Mesenchymal stem cell (in vitro differentiated cells and primary cell): ENCODE measurements around the gene PRLHR.

ENCODE experiments used
- DNase-seq: peaks from one replicate; pipeline ENCODE4 v3.0.0-alpha.2; 2013
- H2AFZ ChIP-seq: one replicate; pipeline ENCODE4 v1.6.1; 2013; ENCODE audit warnings: low read depth, mild to moderate bottlenecking, control low read depth, inconsistent platforms, low read length, moderate library complexity
- H2AK5ac ChIP-seq: 2 replicates; pipeline ENCODE4 v1.6.1; 2013; ENCODE audit warnings: low read length, moderate library complexity, mild to moderate bottlenecking, inconsistent platforms; ENCODE audit not compliant: severe bottlenecking
- H2BK120ac ChIP-seq: one replicate; pipeline ENCODE4 v1.6.1; 2013; ENCODE audit warnings: low read depth, mild to moderate bottlenecking, inconsistent platforms, low read length, moderate library complexity
- H2BK12ac ChIP-seq, 2 experiments: one replicate each; pipeline ENCODE4 v1.6.1; 2013; ENCODE audit warnings: inconsistent platforms in 2 of 2, low read length in 2 of 2, mild to moderate bottlenecking in 2 of 2, moderate library complexity in 2 of 2, control low read depth in 1 of 2
- H2BK15ac ChIP-seq: one replicate; pipeline ENCODE4 v1.6.1; 2013; ENCODE audit warnings: mild to moderate bottlenecking, low read depth, inconsistent platforms; ENCODE audit not compliant: poor library complexity, severe bottlenecking
- H2BK5ac ChIP-seq: 2 replicates; pipeline ENCODE4 v1.6.1; 2013; ENCODE audit warnings: low read depth, mild to moderate bottlenecking, low read length, control low read depth, inconsistent platforms; ENCODE audit not compliant: poor library complexity, severe bottlenecking
- H3K14ac ChIP-seq, 2 experiments: one replicate each; pipeline ENCODE4 v1.6.1; 2013; ENCODE audit warnings: inconsistent platforms in 2 of 2, low read length in 2 of 2, control low read depth in 1 of 2, mild to moderate bottlenecking in 1 of 2, moderate library complexity in 1 of 2
- H3K18ac ChIP-seq, 2 experiments: one replicate each; pipeline ENCODE4 v1.6.1; 2013; ENCODE audit warnings: inconsistent platforms in 2 of 2, low read length in 2 of 2, control low read depth in 1 of 2, low read depth in 1 of 2, mild to moderate bottlenecking in 1 of 2
- H3K23ac ChIP-seq, 2 experiments: one replicate each; pipeline ENCODE4 v1.6.1; 2013; ENCODE audit warnings: inconsistent platforms in 2 of 2, low read length in 2 of 2, mild to moderate bottlenecking in 2 of 2, moderate library complexity in 2 of 2, control low read depth in 1 of 2
- H3K27ac ChIP-seq: 2 replicates; pipeline ENCODE4 v1.5.1; 2013; ENCODE audit warnings: mild to moderate bottlenecking, moderate library complexity, low read length, control low read depth, inconsistent platforms; ENCODE audit not compliant: poor library complexity, severe bottlenecking
- H3K27me3 ChIP-seq, 2 experiments: 2 replicates each; pipeline versions ENCODE4 v1.6.1 to v1.7.0; 2013; ENCODE audit warnings: low read length in 2 of 2, mild to moderate bottlenecking in 2 of 2, moderate library complexity in 2 of 2, control low read depth in 1 of 2, inconsistent platforms in 1 of 2; ENCODE audit not compliant: control insufficient read depth in 1 of 2, insufficient read depth in 1 of 2
- H3K36me3 ChIP-seq, 2 experiments: 2 replicates each; pipeline versions ENCODE4 v1.6.1 to v1.7.0; 2013; ENCODE audit warnings: low read length in 2 of 2, control low read depth in 1 of 2, inconsistent platforms in 1 of 2, low read depth in 1 of 2, mild to moderate bottlenecking in 1 of 2; ENCODE audit not compliant: insufficient read depth in 2 of 2, control insufficient read depth in 1 of 2
- H3K4ac ChIP-seq, 2 experiments: one replicate each; pipeline ENCODE4 v1.6.1; 2013; ENCODE audit warnings: inconsistent platforms in 2 of 2, low read length in 2 of 2, mild to moderate bottlenecking in 2 of 2, moderate library complexity in 2 of 2, control low read depth in 1 of 2, low read depth in 1 of 2
- H3K4me1 ChIP-seq: 2 replicates; pipeline ENCODE4 v1.6.1; 2013; ENCODE audit warnings: low read depth, low read length, control low read depth; ENCODE audit not compliant: control insufficient read depth, insufficient read depth
- H3K4me2 ChIP-seq: 2 replicates; pipeline ENCODE4 v1.6.1; 2013; ENCODE audit warnings: low read length, mild to moderate bottlenecking, inconsistent platforms; ENCODE audit not compliant: poor library complexity, severe bottlenecking
- H3K4me3 ChIP-seq, 2 experiments: 2 replicates each; pipeline versions ENCODE4 v1.5.1 to v1.7.0; 2013; ENCODE audit warnings: low read length in 2 of 2, mild to moderate bottlenecking in 2 of 2, control low read depth in 1 of 2, low read depth in 1 of 2; ENCODE audit not compliant: insufficient read depth in 1 of 2
- H3K79me1 ChIP-seq: replicated peaks from 2 replicates; pipeline ENCODE4 v1.6.1; 2013; ENCODE audit warnings: mild to moderate bottlenecking, control low read depth, low read length, inconsistent platforms; ENCODE audit not compliant: poor library complexity, severe bottlenecking
- H3K9ac ChIP-seq: 2 replicates; pipeline ENCODE4 v1.7.0; 2013; ENCODE audit warnings: mild to moderate bottlenecking, low read length, moderate library complexity
- H3K9me3 ChIP-seq: 2 replicates; pipeline ENCODE4 v1.7.0; 2013; ENCODE audit warnings: mild to moderate bottlenecking, low read length; ENCODE audit not compliant: control insufficient read depth
- H4K8ac ChIP-seq: one replicate; pipeline ENCODE4 v1.6.1; 2013; ENCODE audit warnings: inconsistent platforms, mild to moderate bottlenecking, low read length, moderate library complexity
- H4K91ac ChIP-seq: one replicate; pipeline ENCODE4 v1.6.1; 2013; ENCODE audit warnings: mild to moderate bottlenecking, low read length, inconsistent platforms
- WGBS: methylation state at CpG from one replicate; pipeline ENCODE4 v1.1.7; 2013; ENCODE audit warnings: mixed read lengths; 5-methylcytosine and 5-hydroxymethylcytosine counted together

PRLHR gene

DNA sequence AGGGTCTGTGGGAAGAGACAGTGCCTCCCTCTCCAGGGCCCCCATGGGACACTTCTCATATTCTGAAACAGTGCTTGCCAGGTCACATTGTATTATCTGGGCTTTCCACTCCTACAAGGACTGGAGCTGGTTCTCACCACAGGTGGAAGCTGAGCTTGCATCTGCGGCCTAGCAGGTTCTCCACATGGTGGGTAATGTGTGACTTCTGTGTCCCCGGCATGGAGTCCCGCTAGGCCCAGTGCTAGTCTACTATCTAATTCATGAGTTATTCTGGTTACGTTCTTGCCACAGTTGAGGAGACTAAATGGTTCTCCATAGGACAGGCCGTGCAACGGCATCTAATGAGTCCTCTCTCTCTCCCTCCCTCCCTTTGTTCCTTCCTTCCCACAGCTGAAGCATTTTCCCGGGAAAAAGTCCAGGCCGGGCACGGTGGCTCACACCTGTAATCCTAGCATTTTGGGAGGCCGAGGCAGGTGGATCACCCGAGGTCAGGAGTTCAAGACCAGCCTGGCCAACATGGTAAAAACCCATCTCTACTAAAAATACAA lies 27.7 kb downstream of the PRLHR start:
- Histone ChIP-seq H3K27ac (no peak overlapping the region), H3K14ac (no peak overlapping the region), H3K23ac (no peak overlapping the region), H3K9me3 (peaks cover 1% of the 10 kb centered on the region), H3K79me1 (no peaks in the 10 kb centered on the region), H2AK5ac (no peak overlapping the region), H3K36me3 (no peaks in the 10 kb centered on the region), H2BK5ac (no peak overlapping the region), H3K4me2 (no peak overlapping the region), H3K4ac (no peak overlapping the region), H2BK12ac (no peak overlapping the region), H4K91ac (no peak overlapping the region), H2BK120ac (no peak overlapping the region), H3K18ac (no peak overlapping the region), H2BK15ac (no peak overlapping the region), H4K8ac (no peak overlapping the region), H3K4me3 (no peak overlapping the region), H3K4me1 (no peaks in the 10 kb centered on the region), H3K27me3 (peaks cover 15 to 25% of the 10 kb centered on the region in 2 experiments), H3K9ac (no peak overlapping the region), H2AFZ (no peak overlapping the region)
- WGBS, result 81% methylated on average over 9 of the region's 11 CpGs
- no peak for DNase-seq

DNA sequence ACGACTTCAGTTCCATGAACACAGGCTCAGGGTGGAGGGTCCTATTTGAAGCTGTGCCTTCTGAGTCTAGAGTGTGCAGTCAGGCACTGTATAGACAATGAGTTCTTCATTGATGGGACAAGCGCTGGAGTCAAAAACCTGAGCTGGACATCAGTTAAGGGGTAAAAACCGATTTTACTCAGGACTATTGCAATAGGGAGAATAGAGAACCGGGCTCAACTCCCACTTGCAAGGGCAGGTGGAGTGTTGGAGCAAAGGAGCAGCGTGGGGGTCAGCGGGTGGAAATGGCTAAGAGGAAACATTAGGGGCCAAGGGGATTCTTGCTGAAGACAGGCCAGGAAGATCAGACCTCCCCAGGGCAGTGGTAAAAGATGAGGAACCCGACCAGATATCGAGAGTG lies 28.5 kb downstream of the PRLHR start:
- Histone ChIP-seq H4K8ac (no peak overlapping the region), H3K14ac (no peak overlapping the region), H2BK120ac (no peak overlapping the region), H2BK15ac (no peak overlapping the region), H2BK5ac (no peak overlapping the region), H3K9me3 (peaks cover 9% of the 10 kb centered on the region), H2AFZ (no peak overlapping the region), H3K23ac (no peak overlapping the region), H3K4me3 (no peak overlapping the region), H3K79me1 (no peaks in the 10 kb centered on the region), H2BK12ac (no peak overlapping the region), H3K27me3 (peaks cover 15 to 25% of the 10 kb centered on the region in 2 experiments), H3K18ac (no peak overlapping the region), H3K4ac (no peak overlapping the region), H2AK5ac (no peak overlapping the region), H3K4me2 (no peak overlapping the region), H4K91ac (no peak overlapping the region), H3K4me1 (no peaks in the 10 kb centered on the region), H3K9ac (no peak overlapping the region), H3K27ac (no peak overlapping the region), H3K36me3 (no peaks in the 10 kb centered on the region)
- DNase-seq, result no peak
- WGBS, result 79% methylated on average over 8 of the region's 8 CpGs

DNA sequence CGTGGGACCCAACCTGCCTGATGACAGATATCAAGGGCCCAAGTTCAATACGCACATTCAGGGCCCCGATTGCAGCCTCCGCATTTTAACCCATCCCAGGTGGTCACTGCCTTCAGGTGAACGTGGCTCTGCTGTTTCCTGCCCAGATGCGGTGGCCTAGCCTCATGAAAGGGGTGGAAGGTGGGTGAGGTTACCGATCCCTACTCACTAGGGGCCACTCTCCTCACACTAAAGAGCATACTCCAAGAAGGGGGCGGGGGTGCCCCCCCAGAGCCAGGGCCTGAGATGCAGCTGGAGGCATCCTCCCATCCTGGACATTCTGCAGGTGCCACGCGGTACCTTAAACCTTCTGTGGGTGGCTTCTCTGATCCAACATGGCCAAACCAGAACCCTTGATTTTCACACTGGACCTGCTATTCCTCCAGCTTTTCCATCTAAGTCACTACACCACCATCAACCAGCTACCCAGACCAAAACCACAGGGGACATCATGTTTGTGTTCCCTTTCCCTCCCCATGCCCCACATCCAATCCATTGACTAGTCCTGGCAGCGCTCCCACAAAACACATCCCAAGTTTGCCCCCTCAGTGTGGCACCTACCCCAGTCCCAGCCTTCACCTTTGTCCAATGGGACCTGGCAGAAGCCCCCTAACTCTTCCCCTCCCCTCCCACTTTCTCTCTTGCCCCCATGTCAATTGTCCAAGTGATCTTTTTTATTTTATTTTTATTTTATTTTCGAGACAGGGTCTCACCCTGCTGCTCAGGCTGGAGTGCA lies 30.0 kb downstream of the PRLHR start:
- Histone ChIP-seq H3K27me3 (peaks cover 15 to 25% of the 10 kb centered on the region in 2 experiments), H2BK5ac (no peak overlapping the region), H2AFZ (no peak overlapping the region), H4K8ac (no peak overlapping the region), H2BK120ac (no peak overlapping the region), H3K79me1 (no peaks in the 10 kb centered on the region), H3K18ac (no peak overlapping the region), H2BK15ac (no peak overlapping the region), H3K4ac (no peak overlapping the region), H3K4me3 (no peak overlapping the region), H3K9me3 (peaks cover 15% of the 10 kb centered on the region), H3K27ac (no peak overlapping the region), H3K14ac (no peak overlapping the region), H4K91ac (no peak overlapping the region), H3K9ac (no peak overlapping the region), H3K4me2 (no peak overlapping the region), H3K36me3 (no peaks in the 10 kb centered on the region), H3K23ac (no peak overlapping the region), H2AK5ac (no peak overlapping the region), H2BK12ac (no peak overlapping the region), H3K4me1 (no peaks in the 10 kb centered on the region)
- no peak for DNase-seq
- 78% methylated on average over 12 of the region's 12 CpGs for WGBS

DNA sequence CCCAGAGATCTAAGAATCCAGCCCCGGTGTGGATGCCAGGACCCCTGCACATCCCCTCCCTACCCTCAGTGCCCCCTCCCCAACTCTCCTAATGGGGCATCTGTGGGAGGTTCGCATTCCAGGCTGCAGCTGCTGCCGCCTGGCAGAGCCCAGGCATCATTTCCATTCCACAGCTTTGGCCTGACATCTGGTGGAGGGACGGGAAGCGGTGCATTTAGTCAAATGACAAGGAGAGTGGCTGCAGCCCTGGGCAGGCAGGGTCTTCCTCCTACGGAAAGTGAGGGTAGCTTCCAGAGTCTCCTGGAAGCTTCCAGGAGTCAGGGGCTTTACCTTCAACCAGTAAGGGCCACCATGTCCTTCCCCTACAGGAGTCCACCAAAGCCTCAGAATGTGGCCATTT lies 30.8 kb downstream of the PRLHR start:
- Histone ChIP-seq H3K4ac (no peak overlapping the region), H3K14ac (no peak overlapping the region), H3K36me3 (no peaks in the 10 kb centered on the region), H3K23ac (no peak overlapping the region), H2BK15ac (no peak overlapping the region), H3K9ac (no peak overlapping the region), H4K91ac (no peak overlapping the region), H4K8ac (no peak overlapping the region), H3K27me3 (peaks cover 15 to 25% of the 10 kb centered on the region in 2 experiments), H2AK5ac (no peak overlapping the region), H3K18ac (no peak overlapping the region), H2AFZ (no peak overlapping the region), H3K4me2 (no peak overlapping the region), H3K9me3 (peaks cover 20% of the 10 kb centered on the region), H2BK5ac (no peak overlapping the region), H3K4me3 (no peak overlapping the region), H3K27ac (no peak overlapping the region), H3K79me1 (no peaks in the 10 kb centered on the region), H2BK120ac (no peak overlapping the region), H2BK12ac (no peak overlapping the region), H3K4me1 (no peaks in the 10 kb centered on the region)
- DNase-seq, result no peak
- WGBS, result 36% methylated on average over 6 of the region's 6 CpGs
